Heart left ventricle (tissue), 16 donors: ENCODE measurements around the gene ENDOU. TPM values are rescaled to one million over a fixed set of nuclear protein-coding genes. Genes with fewer than 3 reads are reported as not detected.

Source experiments
- ATAC-seq, 4 donors: fragments of 200-7000 bp; cut with Tn5 transposase; one replicate each; pipeline ENCODE4 v1.9.1; 2020 to 2022; ENCODE audit warnings: moderate library complexity in 4 of 4, mild to moderate bottlenecking in 3 of 4, moderate number of reproducible peaks in 1 of 4
- DNase-seq, 5 donors: peaks; one replicate each; pipeline ENCODE4 v3.0.0-alpha.2; 2020
- H3K27ac ChIP-seq, 12 donors: fragments of 200-600 bp; sonication (generic) in 4 of 12; one replicate each; pipeline versions ENCODE4 v1.5.0 to v1.8.0; 2016 to 2022; ENCODE audit warnings: mild to moderate bottlenecking in 2 of 12
- H3K27me3 ChIP-seq, 9 donors: fragments of 200-600 bp; sonication (generic) in 2 of 9; one replicate each; pipeline versions ENCODE4 v1.5.1 to v1.8.0; 2016 to 2022; ENCODE audit warnings: mild to moderate bottlenecking in 3 of 9
- H3K36me3 ChIP-seq, 9 donors: fragments of 200-600 bp; sonication (generic) in 2 of 9; one replicate each; pipeline versions ENCODE4 v1.5.0 to v1.8.0; 2018 to 2022; ENCODE audit warnings: mild to moderate bottlenecking in 2 of 9
- H3K4me1 ChIP-seq, 12 donors: fragments of 200-600 bp; sonication (generic) in 4 of 12; one replicate each; pipeline versions ENCODE4 v1.5.0 to v1.8.0; 2016 to 2022; ENCODE audit warnings: mild to moderate bottlenecking in 3 of 12
- H3K4me3 ChIP-seq, 12 donors: fragments of 200-600 bp; sonication (generic) in 4 of 12; one replicate each; pipeline versions ENCODE4 v1.5.0 to v1.8.0; 2017 to 2022; ENCODE audit warnings: mild to moderate bottlenecking in 9 of 12, moderate library complexity in 4 of 12
- H3K9me3 ChIP-seq, 12 donors: fragments of 200-600 bp; sonication (generic) in 4 of 12; one replicate each; pipeline versions ENCODE4 v1.5.0 to v1.8.0; 2016 to 2022; ENCODE audit warnings: mild to moderate bottlenecking in 1 of 12
- POLR2A ChIP-seq, 2 donors: fragments of 450-650 bp; IDR thresholded peaks; one replicate each; pipeline ENCODE4 v1.6.1; 2017; ENCODE audit warnings: antibody characterized with exemption in 2 of 2, mild to moderate bottlenecking in 2 of 2, moderate library complexity in 2 of 2
- WGBS, 4 donors: extraction: QIAGEN DNeasy Blood & Tissue Kit in 2 of 4; methylation state at CpG; one replicate each; pipeline versions ENCODE4 v1.1.5 to v1.1.7; 2013 to 2018; 5-methylcytosine and 5-hydroxymethylcytosine counted together
- intact Hi-C, 10 donors: fragments of 100-400 bp; cut with DNase I; formaldehyde crosslinking; loops; one replicate each; pipeline versions ENCODE4 v1.11.1 to v1.14.2; 2022
- polyA plus RNA-seq, 2 donors: library from polyadenylated mRNA; stranded (reverse); fragments of 200-250 nt; gene quantifications; one replicate each; pipeline ENCODE4 v1.2.3, GENCODE V29; 2013
- total RNA-seq, 9 donors: library from RNA; depleted of rRNA in 2 of 9; stranded (reverse); fragments of >200 nt in 2 of 9; fragmentation: NEBNext Ultra II Directional in 3 of 9; extraction: Animal tissue kit (Norgen Biotek cat#: 25700) in 3 of 9; gene quantifications; one replicate each; pipeline versions ENCODE4 v1.1.0 to v1.2.4, GENCODE V29; 2016 to 2023
- TF ChIP-seq, protein P1 (sequence below), 12 donors: fragments of 200-600 bp; sonication (generic) in 4 of 12; IDR thresholded peaks; one replicate each; pipeline versions ENCODE4 v1.5.0 to v1.8.0; 2018 to 2022; ENCODE audit warnings: antibody characterized with exemption in 12 of 12, mild to moderate bottlenecking in 5 of 12
- donor health status: ischemic (EF 13 %, LVEDD 7.1; RV severe dilation, severe dysfunction).
- donor health status: healthy with polysubstance abuse.
- donor health status: DM: no; HTN: yes; CAD: no.
- donor health status: DM: no; HTN: no; CAD: no.
- donor health status: ischemic (EF 25% LVEDD 6.9; RV normal size, moderate dysfunction).
- donor health status: ischemic (EF 25% LVEDD 5.7; RV mildly dilated, moderate dysfunction).
- donor health status: healthy.
- donor health status: DM: yes; HTN: yes; CAD: no.
- donor health status: ischemic (EF 35%, LVEDD 5.7; RV mildly dilated, moderate dysfunction).
- donor health status: nonischemic (EF 11% LVEDD 7.7; RV severe dilation, severe dysfunction).
- donor health status: DM: yes; HTN: yes; CAD: no.
- donor health status: PGD.
- donor health status: ischemic (EF 29% LVEDD 5.4; RV normal size, mild dysfunction).
- donor health status: nonischemic (EF 23%, LVEDD 6.1; RV moderate dilation, normal function).

Gene ENDOU
- total and polyA plus RNA-seq, 11 donors, result 0.08 to 2.5 (median 0.27) TPM; not detected in 4

DNA sequence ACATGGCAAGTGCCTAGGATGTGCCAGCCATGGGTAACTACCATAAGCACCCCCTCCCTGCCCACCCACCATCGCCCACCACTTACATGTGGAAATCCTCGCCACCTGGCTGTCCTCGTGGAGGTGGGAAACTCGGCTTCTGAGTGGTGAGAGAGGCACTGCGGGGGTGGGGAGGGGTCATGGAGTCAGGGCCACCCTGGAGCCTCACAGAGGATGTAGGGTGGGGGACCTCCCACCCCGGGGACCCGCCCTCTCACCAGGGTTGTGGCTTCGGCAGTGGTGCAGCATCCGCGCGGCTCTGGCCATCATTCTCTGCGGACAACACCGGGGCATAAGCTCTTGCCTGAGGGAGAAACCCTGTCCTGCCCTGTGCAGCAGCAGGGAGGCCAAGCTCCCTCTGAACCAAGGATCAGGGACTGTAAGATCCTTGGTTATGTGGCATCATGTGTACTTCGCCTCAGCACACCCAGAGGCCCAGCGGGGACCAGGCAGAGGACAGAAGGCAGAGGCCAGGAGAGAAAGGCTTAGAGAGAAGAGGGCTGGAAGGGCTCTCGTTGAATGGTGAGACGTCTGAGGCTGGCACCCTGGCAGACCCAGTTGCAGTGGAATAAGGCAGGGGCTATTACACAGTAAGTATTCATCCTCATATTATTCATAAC lies 12.8 kb upstream of the ENDOU start:
- H3K4me3 ChIP-seq, result no peak overlapping the region
- peak overlapping the region; percentile 72 to 91 (median 86) for H3K27ac ChIP-seq
- TF ChIP-seq, protein P1, sequence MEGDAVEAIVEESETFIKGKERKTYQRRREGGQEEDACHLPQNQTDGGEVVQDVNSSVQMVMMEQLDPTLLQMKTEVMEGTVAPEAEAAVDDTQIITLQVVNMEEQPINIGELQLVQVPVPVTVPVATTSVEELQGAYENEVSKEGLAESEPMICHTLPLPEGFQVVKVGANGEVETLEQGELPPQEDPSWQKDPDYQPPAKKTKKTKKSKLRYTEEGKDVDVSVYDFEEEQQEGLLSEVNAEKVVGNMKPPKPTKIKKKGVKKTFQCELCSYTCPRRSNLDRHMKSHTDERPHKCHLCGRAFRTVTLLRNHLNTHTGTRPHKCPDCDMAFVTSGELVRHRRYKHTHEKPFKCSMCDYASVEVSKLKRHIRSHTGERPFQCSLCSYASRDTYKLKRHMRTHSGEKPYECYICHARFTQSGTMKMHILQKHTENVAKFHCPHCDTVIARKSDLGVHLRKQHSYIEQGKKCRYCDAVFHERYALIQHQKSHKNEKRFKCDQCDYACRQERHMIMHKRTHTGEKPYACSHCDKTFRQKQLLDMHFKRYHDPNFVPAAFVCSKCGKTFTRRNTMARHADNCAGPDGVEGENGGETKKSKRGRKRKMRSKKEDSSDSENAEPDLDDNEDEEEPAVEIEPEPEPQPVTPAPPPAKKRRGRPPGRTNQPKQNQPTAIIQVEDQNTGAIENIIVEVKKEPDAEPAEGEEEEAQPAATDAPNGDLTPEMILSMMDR (IDR thresholded peaks at IDR 0.05), result no peak
- TF ChIP-seq POLR2A (IDR thresholded peaks at IDR 0.05), result no peak
- H3K4me1 ChIP-seq, result peaks cover 34 to 93% (median 72%) of the 10 kb centered on the region in 12 donors
- 63 to 80% (median 71%) methylated on average over 9 to 17 of the region's 17 CpGs for WGBS, 4 donors
- ATAC-seq, result no peak
- intact Hi-C loops, result loop anchor here in 4 of 10 donors (1.0 to 2.0 kb wide), 3 partner anchors 15 to 21 kb away; no protein-coding TSS in a partner anchor
- DNase-seq, result peak in 1 of 5 donors; percentile 67
- no peaks in the 10 kb centered on the region for H3K9me3 ChIP-seq
- no peaks in the 10 kb centered on the region for H3K36me3 ChIP-seq
- no peaks in the 10 kb centered on the region for H3K27me3 ChIP-seq

DNA sequence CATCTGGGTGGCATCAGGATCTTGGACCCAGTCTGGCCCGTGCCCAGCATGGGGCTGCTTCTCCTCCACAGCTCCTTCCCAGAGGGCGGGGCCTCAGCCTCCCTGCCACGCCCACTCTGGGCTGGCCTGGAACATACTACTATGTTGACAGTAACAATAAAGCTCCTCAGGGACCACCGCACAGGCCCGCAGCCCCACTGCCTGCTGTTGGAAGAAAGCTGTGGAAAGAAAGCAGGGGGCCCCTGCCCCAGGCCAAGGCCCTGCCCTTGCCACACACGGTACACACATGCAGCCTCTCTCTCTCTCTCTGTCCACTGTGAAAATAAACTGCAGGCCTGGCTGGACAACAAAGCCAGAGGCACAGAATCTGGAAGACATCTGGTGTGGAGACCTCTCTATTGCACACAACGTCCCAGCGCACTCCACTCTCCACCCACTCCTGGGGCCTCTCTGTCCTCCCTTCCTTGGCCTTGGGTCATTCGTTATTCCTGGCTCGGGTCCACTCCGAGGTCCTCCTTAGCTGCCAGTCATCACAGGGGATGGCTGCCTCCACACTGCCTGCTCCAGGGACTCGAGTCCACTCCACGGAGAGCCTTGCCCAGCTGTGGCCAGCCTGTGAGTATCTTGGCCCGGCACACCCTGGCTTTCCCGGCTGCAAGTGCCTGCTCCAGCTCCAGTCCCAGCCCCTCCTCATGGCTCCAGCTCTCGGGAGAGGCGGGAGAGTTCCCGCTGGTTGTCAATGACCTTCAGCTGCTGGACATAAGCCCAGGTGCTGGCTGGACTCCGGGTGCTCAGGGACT lies 11.8 kb upstream of the ENDOU start:
- Histone ChIP-seq H3K9me3 (no peaks in the 10 kb centered on the region), H3K27me3 (no peaks in the 10 kb centered on the region), H3K4me3 (peak overlapping the region in 5 of 12 donors; percentile 11 to 22 (median 18)), H3K36me3 (no peaks in the 10 kb centered on the region), H3K4me1 (peaks cover 34 to 90% (median 71%) of the 10 kb centered on the region in 12 donors), H3K27ac (peak overlapping the region; percentile 72 to 91 (median 86))
- intact Hi-C loops, result loop anchor here in 4 of 10 donors (1.0 to 2.0 kb wide), 3 partner anchors 16 to 20 kb away; no protein-coding TSS in a partner anchor
- WGBS, 4 donors, result 12 to 17% (median 15%) methylated on average over 9 to 19 of the region's 19 CpGs
- TF ChIP-seq POLR2A (IDR thresholded peaks at IDR 0.05), result no peak
- TF ChIP-seq, protein P1 (IDR thresholded peaks at IDR 0.05), result no peak
- peak; percentile 86 to 96 (median 91) for DNase-seq
- peak; percentile 82 to 87 (median 85) for ATAC-seq

DNA sequence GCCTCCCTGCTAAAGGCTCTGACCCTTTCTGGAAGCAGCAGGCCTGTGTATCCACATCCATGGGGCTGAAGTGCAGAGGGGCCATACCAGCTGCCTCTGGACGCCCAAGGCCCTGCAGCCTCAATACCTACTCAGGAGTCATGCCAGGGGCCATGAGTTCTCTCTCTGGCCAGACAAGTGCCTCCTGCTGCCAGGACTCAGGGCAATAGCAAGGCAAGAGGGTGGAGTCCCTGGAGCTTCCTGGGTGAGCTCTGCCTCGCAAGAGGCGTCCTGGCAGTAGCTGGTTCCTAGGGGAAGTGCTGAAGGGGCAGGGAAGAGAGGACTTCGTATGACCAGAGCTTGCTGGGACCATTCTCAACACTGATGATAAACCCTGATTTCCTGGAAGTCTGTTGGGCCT lies 10.9 kb upstream of the ENDOU start:
- no peak for TF ChIP-seq POLR2A (IDR thresholded peaks at IDR 0.05)
- TF ChIP-seq, protein P1 (IDR thresholded peaks at IDR 0.05), result no peak
- intact Hi-C loops, result loop anchor here in 2 of 10 donors (2.0 kb wide), 2 partner anchors 17 kb away; no protein-coding TSS in a partner anchor
- Histone ChIP-seq H3K27me3 (no peaks in the 10 kb centered on the region), H3K9me3 (no peaks in the 10 kb centered on the region), H3K4me3 (no peak overlapping the region), H3K36me3 (no peaks in the 10 kb centered on the region), H3K27ac (peak overlapping the region; percentile 72 to 91 (median 86)), H3K4me1 (peaks cover 34 to 86% (median 66%) of the 10 kb centered on the region in 12 donors)
- WGBS, 4 donors, result 37 to 61% (median 50%) methylated on average over 3 to 4 of the region's 4 CpGs
- DNase-seq (peak in 2 of 5 donors; percentile 58 to 62), ATAC-seq (no peak)

DNA sequence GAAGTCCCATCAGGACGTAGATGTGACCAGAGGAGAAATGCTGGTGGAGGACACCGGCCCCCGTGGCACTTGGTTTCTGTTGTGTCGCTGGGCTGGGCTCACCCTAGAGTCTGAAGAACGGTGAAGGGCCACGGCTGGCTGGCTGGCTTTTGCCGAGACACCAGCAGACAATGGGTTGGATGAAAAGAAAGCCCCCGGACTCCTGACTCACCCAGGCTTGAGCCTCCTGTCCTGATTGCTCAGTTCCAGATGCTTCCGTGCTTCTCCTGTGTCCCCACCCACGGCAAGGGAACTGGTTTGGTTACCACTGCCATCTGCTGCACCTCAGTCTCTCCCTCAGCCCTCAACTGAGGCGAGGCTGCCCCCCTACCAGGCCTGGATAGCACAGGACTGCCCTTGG lies 10.4 kb upstream of the ENDOU start:
- Histone ChIP-seq H3K27ac (peak overlapping the region; percentile 72 to 91 (median 86)), H3K27me3 (no peaks in the 10 kb centered on the region), H3K4me3 (no peak overlapping the region), H3K36me3 (no peaks in the 10 kb centered on the region), H3K4me1 (peaks cover 29 to 86% (median 66%) of the 10 kb centered on the region in 12 donors), H3K9me3 (no peaks in the 10 kb centered on the region)
- ATAC-seq (no peak), DNase-seq (peak in 2 of 5 donors; percentile 30 to 64)
- TF ChIP-seq POLR2A (IDR thresholded peaks at IDR 0.05), result no peak
- TF ChIP-seq, protein P1 (IDR thresholded peaks at IDR 0.05), result no peak
- 65 to 77% (median 72%) methylated on average over 10 to 11 of the region's 11 CpGs for WGBS, 4 donors
- intact Hi-C loops, result loop anchor here in 3 of 10 donors (2.0 kb wide), 2 partner anchors 17 kb away; no protein-coding TSS in a partner anchor
